HG02588 (cell line): ENCODE measurements around the gene SPATA3.
"Not testable (repeated sequence)": the region's sequence is repeated elsewhere in the genome, so short reads cannot be mapped to it uniquely, and the experiment has no call there.

Source experiments
- ATAC-seq: cut with Tn5 transposase; IDR thresholded peaks from one replicate; pipeline ENCODE4 v1.9.1; 2021; ENCODE audit warnings: mild to moderate bottlenecking, moderate library complexity; ENCODE audit not compliant: unreplicated experiment

SPATA3 gene

GRCh38 chr2:231018184-231018583 is 22.3 kb downstream of the SPATA3 start:
- ATAC-seq: no peak

GRCh38 chr2:231025059-231025458 is 29.1 kb downstream of the SPATA3 start:
- ATAC-seq: not testable (repeated sequence)

GRCh38 chr2:231028889-231029288 is 33.0 kb downstream of the SPATA3 start:
- no peak for ATAC-seq

- ATAC-seq: no peak
These were observed 33.6 kb downstream of the SPATA3 start for GRCh38 chr2:231029563-231029962.

GRCh38 chr2:231030725-231031124 is 34.8 kb downstream of the SPATA3 start:
- no peak for ATAC-seq

- no peak for ATAC-seq
These were observed 36.7 kb downstream of the SPATA3 start for GRCh38 chr2:231032575-231033140.

- no peak for ATAC-seq
These were observed 37.5 kb downstream of the SPATA3 start for GRCh38 chr2:231033147-231034132.

- ATAC-seq: no peak
These were observed 38.5 kb downstream of the SPATA3 start for GRCh38 chr2:231034291-231034882.

GRCh38 chr2:231036131-231036530 is 40.2 kb downstream of the SPATA3 start:
- ATAC-seq: no peak

GRCh38 chr2:231036578-231037106 is 40.7 kb downstream of the SPATA3 start:
- no peak for ATAC-seq

GRCh38 chr2:231037202-231037730 is 41.3 kb downstream of the SPATA3 start, which contains the start of gene C2orf72:
Gene C2orf72, plus strand, starts transcription at chr2:231037523. Its CDS starts 43 bp downstream, at chr2:231037566.
- ATAC-seq: no peak

GRCh38 chr2:231037731-231038482 is 42.0 kb downstream of the SPATA3 start:
- ATAC-seq: no peak

- no peak for ATAC-seq
These were observed 42.8 kb downstream of the SPATA3 start for GRCh38 chr2:231038483-231039293.

GRCh38 chr2:231039294-231039664 is 43.4 kb downstream of the SPATA3 start:
- no peak for ATAC-seq

GRCh38 chr2:231039821-231040364 is 44.0 kb downstream of the SPATA3 start:
- no peak for ATAC-seq

- ATAC-seq: no peak
These were observed 45.3 kb downstream of the SPATA3 start for GRCh38 chr2:231041061-231041689.

- no peak for ATAC-seq
These were observed 47.9 kb downstream of the SPATA3 start for GRCh38 chr2:231043796-231044195.

- no peak for ATAC-seq
These were observed 51.0 kb downstream of the SPATA3 start for GRCh38 chr2:231046916-231047273.
